Measurements from ENCODE around the gene DDN. TPM values are rescaled to one million over a fixed set of nuclear protein-coding genes. Genes with fewer than 3 reads are reported as not detected.

Gene DDN
- total RNA-seq, 4 donors from 2014 or later = 0.27 to 0.28 TPM; not detected in 2

- H3K36me3 ChIP-seq = no peaks in the 10 kb centered on the region
- peaks cover 0 to 4% of the 10 kb centered on the region in 2 donors for H3K27me3 ChIP-seq
- H3K4me1 ChIP-seq = peaks cover 0 to 4% (median 0%) of the 10 kb centered on the region in 4 donors
- H3K4me3 ChIP-seq = no peak overlapping the region
- no peaks in the 10 kb centered on the region for H3K9me3 ChIP-seq
- H3K27ac ChIP-seq = no peak overlapping the region
- DNase-seq = no peak
- TF ChIP-seq, protein P1, sequence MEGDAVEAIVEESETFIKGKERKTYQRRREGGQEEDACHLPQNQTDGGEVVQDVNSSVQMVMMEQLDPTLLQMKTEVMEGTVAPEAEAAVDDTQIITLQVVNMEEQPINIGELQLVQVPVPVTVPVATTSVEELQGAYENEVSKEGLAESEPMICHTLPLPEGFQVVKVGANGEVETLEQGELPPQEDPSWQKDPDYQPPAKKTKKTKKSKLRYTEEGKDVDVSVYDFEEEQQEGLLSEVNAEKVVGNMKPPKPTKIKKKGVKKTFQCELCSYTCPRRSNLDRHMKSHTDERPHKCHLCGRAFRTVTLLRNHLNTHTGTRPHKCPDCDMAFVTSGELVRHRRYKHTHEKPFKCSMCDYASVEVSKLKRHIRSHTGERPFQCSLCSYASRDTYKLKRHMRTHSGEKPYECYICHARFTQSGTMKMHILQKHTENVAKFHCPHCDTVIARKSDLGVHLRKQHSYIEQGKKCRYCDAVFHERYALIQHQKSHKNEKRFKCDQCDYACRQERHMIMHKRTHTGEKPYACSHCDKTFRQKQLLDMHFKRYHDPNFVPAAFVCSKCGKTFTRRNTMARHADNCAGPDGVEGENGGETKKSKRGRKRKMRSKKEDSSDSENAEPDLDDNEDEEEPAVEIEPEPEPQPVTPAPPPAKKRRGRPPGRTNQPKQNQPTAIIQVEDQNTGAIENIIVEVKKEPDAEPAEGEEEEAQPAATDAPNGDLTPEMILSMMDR (IDR thresholded peaks at IDR 0.05) = no peak
These were observed 12.4 kb downstream of the DDN start for GRCh38 chr12:48986720-48987291.

DNA sequence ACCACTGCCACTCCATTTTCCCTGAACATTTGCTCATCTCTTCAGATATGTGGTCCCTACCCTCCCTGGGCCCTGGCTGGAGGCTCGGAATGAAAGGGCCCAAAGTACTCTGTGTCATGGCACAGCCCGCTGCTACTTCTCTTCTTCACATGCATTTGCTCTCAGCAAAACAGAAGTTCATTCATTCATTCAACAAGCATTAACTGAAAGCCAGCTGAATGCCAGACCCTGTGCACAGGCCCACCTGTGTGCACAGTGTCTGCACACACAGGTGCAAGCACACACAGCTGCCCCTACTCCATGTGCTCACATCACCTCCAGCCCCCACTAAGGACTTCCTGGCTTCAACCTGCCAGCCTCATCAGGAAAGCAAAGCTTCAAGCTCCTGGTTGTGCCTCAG, 13.3 kb downstream of the DDN start:
- TF ChIP-seq, protein P1 (IDR thresholded peaks at IDR 0.05) = no peak
- TF ChIP-seq POLR2A (IDR thresholded peaks at IDR 0.05) = no peak
- Histone ChIP-seq H3K27ac (no peak overlapping the region), H3K9me3 (peaks cover 0 to 4% (median 0%) of the 10 kb centered on the region in 4 donors), H3K4me3 (no peak overlapping the region), H3K27me3 (peaks cover 0 to 14% of the 10 kb centered on the region in 2 donors), H3K36me3 (no peaks in the 10 kb centered on the region), H3K4me1 (peaks cover 0 to 13% (median 5%) of the 10 kb centered on the region in 4 donors)
- DNase-seq = no peak

DNA sequence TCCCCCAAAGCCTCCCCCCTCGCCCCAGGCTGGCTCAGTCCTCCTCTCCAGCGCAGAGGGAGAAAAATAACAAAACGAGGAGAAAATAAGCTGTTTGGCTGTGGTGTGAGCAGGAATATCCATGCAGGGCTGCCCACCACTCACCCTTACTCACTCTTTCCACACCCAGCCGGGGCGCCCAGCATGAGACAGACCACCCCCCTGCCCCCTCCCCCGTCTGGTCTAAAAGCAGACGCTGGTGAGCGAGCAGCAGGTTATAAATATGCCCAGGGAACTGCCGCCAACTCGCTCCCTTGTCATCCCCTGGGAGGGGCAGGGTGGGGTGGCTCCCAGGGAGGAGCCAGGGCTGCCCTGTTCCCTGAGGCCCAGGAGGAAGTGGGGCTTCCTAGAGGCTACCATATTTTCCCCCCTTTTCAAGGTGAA, 13.7 kb downstream of the DDN start:
- no peak for DNase-seq
- no peak overlapping the region for H3K27ac ChIP-seq
- no peak for TF ChIP-seq POLR2A (IDR thresholded peaks at IDR 0.05)
- H3K4me1 ChIP-seq = peaks cover 0 to 17% (median 7%) of the 10 kb centered on the region in 4 donors
- no peaks in the 10 kb centered on the region for H3K36me3 ChIP-seq
- peaks cover 0 to 18% of the 10 kb centered on the region in 2 donors for H3K27me3 ChIP-seq
- H3K9me3 ChIP-seq = peaks cover 0 to 4% (median 0%) of the 10 kb centered on the region in 4 donors
- no peak overlapping the region for H3K4me3 ChIP-seq

DNA sequence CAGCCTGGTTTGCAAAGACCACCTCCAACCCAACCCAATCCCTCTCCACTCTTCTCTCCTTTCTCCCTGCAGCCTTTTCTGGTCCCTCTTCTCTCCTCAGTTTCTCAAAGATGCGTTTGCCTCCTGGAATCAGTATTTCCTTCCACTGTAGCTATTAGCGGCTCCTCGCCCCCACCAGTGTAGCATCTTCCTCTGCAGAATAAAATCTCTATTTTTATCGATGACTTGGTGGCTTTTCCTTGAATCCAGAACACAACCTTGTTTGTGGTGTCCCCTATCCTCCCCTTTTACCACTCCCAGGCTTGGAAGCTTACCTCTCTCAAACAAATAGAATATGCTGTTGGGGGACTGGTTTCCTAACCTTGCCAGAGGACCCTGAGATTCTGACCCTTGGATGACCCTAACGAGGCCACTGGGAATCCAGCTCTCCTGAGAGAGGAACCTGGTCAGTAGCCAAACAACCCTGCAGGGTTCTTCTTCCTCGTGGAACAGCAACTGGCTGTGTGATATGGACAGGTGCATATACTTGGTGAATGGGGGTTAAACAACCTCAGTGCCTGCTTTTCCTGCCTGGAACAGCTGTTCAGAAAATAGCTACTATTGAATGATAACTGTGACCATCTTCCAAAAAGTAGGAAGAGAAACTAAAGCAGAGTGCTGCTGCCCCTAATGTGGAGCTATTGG, 16.6 kb downstream of the DDN start:
- Histone ChIP-seq H3K4me3 (no peak overlapping the region), H3K9me3 (peaks cover 0 to 4% (median 0%) of the 10 kb centered on the region in 4 donors), H3K4me1 (peaks cover 0 to 46% (median 27%) of the 10 kb centered on the region in 4 donors), H3K36me3 (no peaks in the 10 kb centered on the region), H3K27ac (no peak overlapping the region), H3K27me3 (peaks cover 0 to 38% of the 10 kb centered on the region in 2 donors)
- TF ChIP-seq, protein P1 (IDR thresholded peaks at IDR 0.05) = no peak
- no peak for TF ChIP-seq POLR2A (IDR thresholded peaks at IDR 0.05)
- DNase-seq = no peak

DNA sequence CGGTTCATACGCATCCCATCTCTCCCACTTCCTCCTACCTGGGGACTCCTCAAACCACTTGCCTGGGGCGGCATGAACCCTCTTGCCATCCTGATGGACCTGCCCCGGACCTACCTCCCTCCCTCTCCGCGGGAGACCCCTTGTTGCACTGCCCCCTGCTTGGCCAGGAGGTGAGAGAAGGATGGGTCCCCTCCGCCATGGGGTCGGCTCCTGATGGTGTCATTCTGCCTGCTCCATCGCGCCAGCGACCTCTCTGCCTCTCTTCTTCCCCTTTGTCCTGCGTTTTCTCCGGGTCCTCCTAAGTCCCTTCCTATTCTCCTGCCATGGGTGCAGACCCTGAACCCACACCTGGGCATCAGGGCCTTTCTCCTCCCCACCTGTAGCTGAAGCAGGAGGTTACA, 17.4 kb downstream of the DDN start:
- no peaks in the 10 kb centered on the region for H3K36me3 ChIP-seq
- TF ChIP-seq, protein P1 (IDR thresholded peaks at IDR 0.05) = no peak
- no peak for TF ChIP-seq POLR2A (IDR thresholded peaks at IDR 0.05)
- peak overlapping the region in 1 of 4 donors; percentile 63 for H3K27ac ChIP-seq
- H3K9me3 ChIP-seq = peaks cover 0 to 4% (median 0%) of the 10 kb centered on the region in 4 donors
- peaks cover 0 to 52% (median 28%) of the 10 kb centered on the region in 4 donors for H3K4me1 ChIP-seq
- no peak for DNase-seq
- H3K4me3 ChIP-seq = peak overlapping the region in 3 of 4 donors; percentile 43 to 49 (median 48)
- peaks cover 0 to 40% of the 10 kb centered on the region in 2 donors for H3K27me3 ChIP-seq

All from Peyer's patch (tissue), 4 donors.